ENCODE measurements around the gene ADAMTS14. TPM values are rescaled to one million over a fixed set of nuclear protein-coding genes. Genes with fewer than 3 reads are reported as not detected.

ADAMTS14 gene
- polyA plus RNA-seq, 1 donor (not counting 4 experiments of a cell fraction or from before 2014, with no cell fraction given): 0.09 TPM

- Histone ChIP-seq H3K79me2 (ENCODE audit: control insufficient read depth, insufficient read depth, low read length) (no peaks in the 10 kb centered on the region), H3K4me1 (ENCODE audit: control insufficient read depth, extremely low read depth, insufficient read depth, low read length) (no peaks in the 10 kb centered on the region), H3K27ac (ENCODE audit: control insufficient read depth, insufficient read depth, low read length) (no peak overlapping the region), H3K27me3 (ENCODE audit: control insufficient read depth, extremely low read depth, insufficient read depth, low read length) (peaks cover 19% of the 10 kb centered on the region), H2AFZ (ENCODE audit: control insufficient read depth, low read length) (no peak overlapping the region), H4K20me1 (ENCODE audit: control insufficient read depth, extremely low read depth, insufficient read depth, low read length) (no peaks in the 10 kb centered on the region), H3K4me2 (ENCODE audit: control insufficient read depth, extremely low read depth, insufficient read depth, low read depth, low read length) (no peak overlapping the region), H3K4me3 (ENCODE audit: control insufficient read depth in 2 of 3, extremely low read depth in 1 of 3, insufficient read depth in 2 of 3, low read depth in 1 of 3, low read length in 3 of 3) (no peak overlapping the region), H3K36me3 (ENCODE audit: control insufficient read depth in 2 of 2, extremely low read depth in 1 of 2, insufficient read depth in 2 of 2, low read length in 2 of 2) (no peaks in the 10 kb centered on the region), H3K9ac (ENCODE audit: control insufficient read depth, extremely low read depth, insufficient read depth, low read length) (no peak overlapping the region), H3K9me1 (ENCODE audit: control insufficient read depth, extremely low read depth, insufficient read depth, low read length) (no peaks in the 10 kb centered on the region), H3K9me3 (ENCODE audit: control insufficient read depth, low read depth, low read length) (no peaks in the 10 kb centered on the region)
- FAIRE-seq: no peak
- TF ChIP-seq CTCF (optimal IDR thresholded peaks at IDR 0.05 in 1 of 3, IDR thresholded peaks at IDR 0.05 in 1 of 3, conservative IDR thresholded peaks at IDR 0.05 in 1 of 3; ENCODE audit: extremely low read depth in 1 of 3, insufficient read depth in 2 of 3, low read length in 3 of 3) (no peak), EZH2 (IDR thresholded peaks at IDR 0.05; ENCODE audit: low read length) (no peak)
- dilution Hi-C loops (cut with MboI; ENCODE audit: extremely low pct_ligation_motif_present, low sequenced_read_pairs): no loop called here
- no peak for DNase-seq (ENCODE audit: low read depth, low spot score)
Observed at GRCh38 chr10:70773461-70773860, 101.2 kb downstream of the ADAMTS14 start.

GRCh38 chr10:70773965-70774809 lies 101.9 kb downstream of the ADAMTS14 start:
- H3K27ac ChIP-seq (ENCODE audit: control insufficient read depth, insufficient read depth, low read length): no peak overlapping the region
- TF ChIP-seq EZH2 (IDR thresholded peaks at IDR 0.05; ENCODE audit: low read length) (no peak), CTCF (optimal IDR thresholded peaks at IDR 0.05 in 1 of 3, IDR thresholded peaks at IDR 0.05 in 1 of 3, conservative IDR thresholded peaks at IDR 0.05 in 1 of 3; ENCODE audit: extremely low read depth in 1 of 3, insufficient read depth in 2 of 3, low read length in 3 of 3) (no peak)
- no peak overlapping the region for H3K9ac ChIP-seq (ENCODE audit: control insufficient read depth, extremely low read depth, insufficient read depth, low read length)
- no peaks in the 10 kb centered on the region for H3K79me2 ChIP-seq (ENCODE audit: control insufficient read depth, insufficient read depth, low read length)
- H2AFZ ChIP-seq (ENCODE audit: control insufficient read depth, low read length): no peak overlapping the region
- DNase-seq (ENCODE audit: low read depth, low spot score): no peak
- dilution Hi-C loops (cut with MboI; ENCODE audit: extremely low pct_ligation_motif_present, low sequenced_read_pairs): no loop called here
- no peaks in the 10 kb centered on the region for H3K9me3 ChIP-seq (ENCODE audit: control insufficient read depth, low read depth, low read length)
- no peaks in the 10 kb centered on the region for H4K20me1 ChIP-seq (ENCODE audit: control insufficient read depth, extremely low read depth, insufficient read depth, low read length)
- no peaks in the 10 kb centered on the region for H3K36me3 ChIP-seq (ENCODE audit: control insufficient read depth in 2 of 2, extremely low read depth in 1 of 2, insufficient read depth in 2 of 2, low read length in 2 of 2)
- peaks cover 19% of the 10 kb centered on the region for H3K27me3 ChIP-seq (ENCODE audit: control insufficient read depth, extremely low read depth, insufficient read depth, low read length)
- no peaks in the 10 kb centered on the region for H3K4me1 ChIP-seq (ENCODE audit: control insufficient read depth, extremely low read depth, insufficient read depth, low read length)
- FAIRE-seq: no peak
- H3K4me3 ChIP-seq (ENCODE audit: control insufficient read depth in 2 of 3, extremely low read depth in 1 of 3, insufficient read depth in 2 of 3, low read depth in 1 of 3, low read length in 3 of 3): no peak overlapping the region
- H3K9me1 ChIP-seq (ENCODE audit: control insufficient read depth, extremely low read depth, insufficient read depth, low read length): no peaks in the 10 kb centered on the region
- H3K4me2 ChIP-seq (ENCODE audit: control insufficient read depth, extremely low read depth, insufficient read depth, low read depth, low read length): no peak overlapping the region
